GM12878 (cell line): ENCODE measurements around the gene PHRF1. TPM values are rescaled to one million over a fixed set of nuclear protein-coding genes. Genes with fewer than 3 reads are reported as not detected.

Source experiments
- ATAC-seq: fragments of 200-7000 bp; cut with Tn5 transposase; 3 replicates; pipeline ENCODE4 v1.9.1; 2020; ENCODE audit warnings: mild to moderate bottlenecking, moderate library complexity
- BruUV-seq: library from RNA; stranded (reverse); fragments of 400-500 nt; replicated peaks from 2 replicates; lab custom pipeline; 2021; lab: Mats Ljungman, UMichigan
- CTCF ChIA-PET: fragments of 300-600 bp; sonication (Branson Sonifier 250); formaldehyde crosslinking; extraction: SDS; loops from one replicate; lab custom pipeline; 2021; ENCODE audit warnings: inconsistent platforms; lab: Yijun Ruan, JAX
- POLR2A ChIA-PET: fragments of 350-600 bp; formaldehyde crosslinking; extraction: SDS; loops from one replicate; lab custom pipeline; 2021; ENCODE audit warnings: inconsistent platforms; lab: Charles Lee
- RAD21 ChIA-PET: fragments of 300-600 bp; sonication (Branson Sonifier 250); formaldehyde crosslinking; loops from one replicate; lab custom pipeline; 2023; ENCODE audit warnings: antibody characterized with exemption; ENCODE audit not compliant: unreplicated experiment; lab: Charles Lee
- SMC1A ChIA-PET: fragments of 300-600 bp; sonication (Branson Sonifier 250); formaldehyde crosslinking; loops from one replicate; lab custom pipeline; 2023; ENCODE audit not compliant: unreplicated experiment, uncharacterized antibody; lab: Charles Lee
- DNase-seq: peaks from one replicate; pipeline ENCODE4 v3.0.0-alpha.2; 2011; ENCODE audit warnings: low read depth, low spot score
- FAIRE-seq: peaks from 3 replicates; lab custom pipeline; 2011; peaks lifted over from hg19 to GRCh38; lab: Jason Lieb, UNC
- H2AFZ ChIP-seq: 2 replicates; pipeline ENCODE4 v1.6.0; 2011; ENCODE audit warnings: low read depth, low read length, control low read depth; ENCODE audit not compliant: control insufficient read depth
- H3K27ac ChIP-seq: 2 replicates; pipeline ENCODE4 v1.5.1; 2011; ENCODE audit warnings: control low read depth; ENCODE audit not compliant: control insufficient read depth, insufficient read depth
- H3K27me3 ChIP-seq, 2 experiments: replicated peaks in 1 of 2; 2 replicates each; pipeline versions ENCODE4 v1.6.0 to v1.6.1; 2011; ENCODE audit warnings: low read length in 1 of 2; ENCODE audit not compliant: control insufficient read depth in 2 of 2, insufficient read depth in 2 of 2
- H3K36me3 ChIP-seq, 2 experiments: 2 replicates each; pipeline ENCODE4 v1.5.1; 2011; ENCODE audit warnings: low read length in 1 of 2; ENCODE audit not compliant: control insufficient read depth in 2 of 2, insufficient read depth in 2 of 2
- H3K4me1 ChIP-seq: 2 replicates; pipeline ENCODE4 v1.6.1; 2011; ENCODE audit warnings: mild to moderate bottlenecking, low read length, moderate library complexity, mixed read lengths; ENCODE audit not compliant: control insufficient read depth, insufficient read depth
- H3K4me2 ChIP-seq: 2 replicates; pipeline ENCODE4 v1.6.0; 2011; ENCODE audit warnings: control low read depth; ENCODE audit not compliant: control insufficient read depth, insufficient read depth
- H3K4me3 ChIP-seq: fragments of 200-600 bp; sonication (generic); 2 replicates; pipeline ENCODE4 v1.5.1; 2016
- H3K79me2 ChIP-seq: 2 replicates; pipeline ENCODE4 v1.6.0; 2011; ENCODE audit warnings: low read length; ENCODE audit not compliant: control insufficient read depth, insufficient read depth
- H3K9ac ChIP-seq: 2 replicates; pipeline ENCODE4 v1.8.0; 2011; ENCODE audit warnings: low read length, control low read depth, mixed read lengths; ENCODE audit not compliant: control insufficient read depth, insufficient read depth
- H3K9me3 ChIP-seq: replicated peaks from 3 replicates; pipeline ENCODE4 v1.5.1; 2011; ENCODE audit warnings: mild to moderate bottlenecking, low read length; ENCODE audit not compliant: control insufficient read depth, insufficient read depth
- H4K20me1 ChIP-seq: 2 replicates; pipeline ENCODE4 v1.6.0; 2011; ENCODE audit not compliant: control insufficient read depth, insufficient read depth
- CREM ChIP-seq: IDR thresholded peaks from 2 replicates; pipeline ENCODE4 v1.6.1; 2014; ENCODE audit warnings: antibody characterized with exemption, low read depth
- KLF5 ChIP-seq: fragments of 450-650 bp; IDR thresholded peaks from 2 replicates; pipeline ENCODE4 v1.6.1; 2014; ENCODE audit warnings: mild to moderate bottlenecking; ENCODE audit not compliant: partially characterized antibody
- NR2C2 ChIP-seq: IDR thresholded peaks from 2 replicates; pipeline ENCODE4 v1.6.1; 2011; ENCODE audit warnings: borderline replicate concordance, low read depth; ENCODE audit not compliant: control insufficient read depth, insufficient read length
- STAT3 ChIP-seq: IDR thresholded peaks from 2 replicates; pipeline ENCODE4 v1.6.1; 2011; ENCODE audit warnings: low read depth, low read length, improper control_type of control experiment
- TAF1 ChIP-seq: IDR thresholded peaks from 2 replicates; pipeline ENCODE4 v1.6.1; 2011; ENCODE audit warnings: mild to moderate bottlenecking, low read depth, low read length, borderline replicate concordance
- USF1 ChIP-seq: IDR thresholded peaks from 2 replicates; pipeline ENCODE4 v1.6.1; 2011; ENCODE audit warnings: borderline replicate concordance, low read depth, mild to moderate bottlenecking, moderate library complexity, mixed read lengths, low read length; ENCODE audit not compliant: insufficient read depth; ENCODE audit errors: extremely low read length
- ZNF622 ChIP-seq: fragments of 450-650 bp; IDR thresholded peaks from 2 replicates; pipeline ENCODE4 v1.6.1; 2017; ENCODE audit warnings: mild to moderate bottlenecking, inconsistent platforms
- WGBS: methylation state at CpG from one replicate; pipeline ENCODE4 v1.1.6; 2016; ENCODE audit warnings: low lambda C conversion rate; ENCODE audit not compliant: insufficient replicate concordance, insufficient coverage; ENCODE audit errors: missing lambda C conversion rate; 5-methylcytosine and 5-hydroxymethylcytosine counted together
- in situ Hi-C: fragments of 300-500 bp; cut with MboI; formaldehyde crosslinking; loops from 9 replicates; pipeline ENCODE4 v1.14.3; 2018; ENCODE audit warnings: mixed read lengths
- intact Hi-C: fragments of 100-400 bp; cut with micrococcal nuclease; formaldehyde crosslinking; loops from one replicate; pipeline ENCODE4 v1.14.2; 2022; ENCODE audit not compliant: unreplicated experiment
- polyA plus RNA-seq, 11 experiments: library from polyadenylated mRNA; depleted of rRNA in 4 of 11; unstranded in 6 of 11; stranded (reverse) in 5 of 11; fragments of >200 nt; fragmentation: Nextera tagmentation in 4 of 11; fragmentation: Illumina TruSeq in 1 of 11; extraction: Ambion mirVana in 4 of 11; extraction: Trizol in 1 of 11; gene quantifications; 1 replicate in 1 of 11; 2 replicates in 10 of 11; pipeline versions ENCODE4 v1.2.1 to v1.2.3, GENCODE V29; 2011 to 2016; ENCODE audit warnings: inconsistent platforms in 2 of 11, missing spikeins in 2 of 11, low read depth in 1 of 11
- total RNA-seq, 4 experiments: library from RNA; depleted of rRNA in 3 of 4; stranded (reverse); fragments of >200 nt in 3 of 4; fragmentation: Illumina TruSeq in 1 of 4; extraction: Trizol in 1 of 4; gene quantifications; 2 replicates each; pipeline versions ENCODE4 v1.2.1 to v1.2.3, GENCODE V29; 2013 to 2021

Gene PHRF1
- total and polyA plus RNA-seq, 10 of the 15 experiments (the other 5 are each of a cell fraction or from before 2014, with no cell fraction given) = 0.13 to 43.5 (median 15.1) TPM

DNA sequence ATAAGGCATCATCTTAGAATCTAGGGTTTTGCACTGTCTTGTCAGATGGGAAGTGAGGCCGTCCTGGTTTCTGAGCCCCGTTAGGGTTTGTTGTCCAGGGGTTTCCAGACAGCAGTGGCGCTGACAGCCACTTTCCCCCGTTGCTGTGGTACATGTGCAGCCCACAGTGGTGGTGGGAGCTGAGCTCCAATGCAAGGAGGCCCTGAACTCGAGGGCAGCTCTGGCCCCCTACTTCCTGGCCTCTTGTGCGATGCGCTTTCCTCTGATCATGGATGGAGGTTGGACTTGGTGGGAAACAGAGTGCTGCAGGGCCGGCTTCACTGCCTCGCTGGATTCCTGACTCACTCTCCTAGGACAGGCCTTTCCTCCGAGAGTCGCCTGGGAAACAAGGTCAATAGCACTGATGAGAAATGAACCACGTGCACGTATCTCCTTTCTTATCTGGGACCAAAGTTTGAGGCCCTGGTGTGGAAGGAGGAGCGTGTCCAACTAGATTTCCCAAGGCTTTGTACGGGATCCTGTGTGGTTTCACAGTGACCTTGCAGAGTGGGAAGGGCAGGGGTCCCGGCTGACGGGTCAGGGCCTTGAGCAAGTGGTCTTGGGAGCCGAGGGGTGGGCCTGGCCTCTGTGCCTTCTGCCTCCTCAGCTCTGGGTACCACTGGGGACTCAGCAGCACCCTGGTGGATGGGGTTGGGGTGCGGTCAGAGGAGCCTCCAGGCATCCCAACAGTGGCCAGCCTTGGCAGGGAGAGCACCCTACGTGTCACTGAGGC lies 3.7 kb downstream of the PHRF1 start:
- Histone ChIP-seq H3K27me3 (peaks cover 0 to under 1% of the 10 kb centered on the region in 2 experiments; a peak in 1 of 4 replicates), H3K36me3 (peaks cover 9 to 16% of the 10 kb centered on the region in 2 experiments), H3K4me3 (peak overlapping the region; percentile 11; the same call in 1 of the 2 replicates), H4K20me1 (peaks cover 28% of the 10 kb centered on the region), H3K79me2 (peaks cover 53% of the 10 kb centered on the region), H3K4me2 (peak overlapping the region; percentile 64; the same call in 1 of the 2 replicates), H3K4me1 (peaks cover 15% of the 10 kb centered on the region), H3K9ac (no peak overlapping the region; the same call in 1 of the 2 replicates), H3K9me3 (no peaks in the 10 kb centered on the region), H2AFZ (no peak overlapping the region), H3K27ac (no peak overlapping the region)
- ChIA-PET CTCF (no interaction called here), POLR2A (no interaction called here), SMC1A (no interaction called here), RAD21 (no interaction called here)
- 90% methylated on average over 20 of the region's 20 CpGs for WGBS
- no peak for ATAC-seq
- in situ Hi-C loops (no loop called here), intact Hi-C loops (no loop called here)
- DNase-seq = no peak
- FAIRE-seq = no peak
- no TSS peak for BruUV-seq
- TF ChIP-seq KLF5 (no peak), TAF1 (no peak), NR2C2 (no peak), ZNF622 (no peak), USF1 (no peak), CREM (no peak), STAT3 (no peak)
